ENCODE data around the gene PFKFB3.

The PFKFB3 gene

GRCh38 chr10:6219494-6219836 is 16.7 kb downstream of the PFKFB3 start:
- peaks cover 7% of the 10 kb centered on the region for H3K27me3 ChIP-seq (ENCODE audit: insufficient read depth, low read depth, severe bottlenecking)
- no peak overlapping the region for H3K4me3 ChIP-seq (ENCODE audit: low read depth, low read length)
- H3K27ac ChIP-seq, result no peak overlapping the region
- no peaks in the 10 kb centered on the region for H3K9me3 ChIP-seq (ENCODE audit: severe bottlenecking)
- no peaks in the 10 kb centered on the region for H3K36me3 ChIP-seq
- no peak for TF ChIP-seq CTCF (IDR thresholded peaks at IDR 0.05; ENCODE audit: low read depth, low read length)
- DNase-seq, result no peak

- Histone ChIP-seq H3K27ac (no peak overlapping the region), H3K4me3 (ENCODE audit: low read depth, low read length) (no peak overlapping the region), H3K9me3 (ENCODE audit: severe bottlenecking) (no peaks in the 10 kb centered on the region), H3K27me3 (ENCODE audit: insufficient read depth, low read depth, severe bottlenecking) (peaks cover 7% of the 10 kb centered on the region), H3K36me3 (no peaks in the 10 kb centered on the region)
- DNase-seq, result no peak
- no peak for TF ChIP-seq CTCF (IDR thresholded peaks at IDR 0.05; ENCODE audit: low read depth, low read length)
These were observed 17.9 kb downstream of the PFKFB3 start for GRCh38 chr10:6220418-6221191.

- no peak overlapping the region for H3K4me3 ChIP-seq (ENCODE audit: low read depth, low read length)
- no peaks in the 10 kb centered on the region for H3K9me3 ChIP-seq (ENCODE audit: severe bottlenecking)
- DNase-seq, result no peak
- H3K27ac ChIP-seq, result no peak overlapping the region
- peaks cover 7% of the 10 kb centered on the region for H3K27me3 ChIP-seq (ENCODE audit: insufficient read depth, low read depth, severe bottlenecking)
- no peak for TF ChIP-seq CTCF (IDR thresholded peaks at IDR 0.05; ENCODE audit: low read depth, low read length)
- no peaks in the 10 kb centered on the region for H3K36me3 ChIP-seq
These were observed 18.6 kb downstream of the PFKFB3 start for GRCh38 chr10:6221192-6221940.

GRCh38 chr10:6221971-6222751 is 19.4 kb downstream of the PFKFB3 start:
- peaks cover 5% of the 10 kb centered on the region for H3K27me3 ChIP-seq (ENCODE audit: insufficient read depth, low read depth, severe bottlenecking)
- no peaks in the 10 kb centered on the region for H3K9me3 ChIP-seq (ENCODE audit: severe bottlenecking)
- no peaks in the 10 kb centered on the region for H3K36me3 ChIP-seq
- no peak overlapping the region for H3K4me3 ChIP-seq (ENCODE audit: low read depth, low read length)
- DNase-seq, result no peak
- no peak for TF ChIP-seq CTCF (IDR thresholded peaks at IDR 0.05; ENCODE audit: low read depth, low read length)
- H3K27ac ChIP-seq, result no peak overlapping the region

- TF ChIP-seq CTCF (IDR thresholded peaks at IDR 0.05; ENCODE audit: low read depth, low read length), result no peak
- Histone ChIP-seq H3K36me3 (no peaks in the 10 kb centered on the region), H3K27me3 (ENCODE audit: insufficient read depth, low read depth, severe bottlenecking) (peaks cover 5% of the 10 kb centered on the region), H3K27ac (no peak overlapping the region), H3K4me3 (ENCODE audit: low read depth, low read length) (no peak overlapping the region), H3K9me3 (ENCODE audit: severe bottlenecking) (no peaks in the 10 kb centered on the region)
- DNase-seq, result no peak
These were observed 20.0 kb downstream of the PFKFB3 start for GRCh38 chr10:6222755-6223154.
